ENCODE results near the gene SLC16A3.

- TF ChIP-seq, protein P1, sequence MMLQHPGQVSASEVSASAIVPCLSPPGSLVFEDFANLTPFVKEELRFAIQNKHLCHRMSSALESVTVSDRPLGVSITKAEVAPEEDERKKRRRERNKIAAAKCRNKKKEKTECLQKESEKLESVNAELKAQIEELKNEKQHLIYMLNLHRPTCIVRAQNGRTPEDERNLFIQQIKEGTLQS (CRISPR knock-in tag; conservative IDR thresholded peaks at IDR 0.05) = no peak
- no peak for TF ChIP-seq ETV6 (CRISPR knock-in tag; IDR thresholded peaks at IDR 0.05)
- TF ChIP-seq ZNF281 (CRISPR knock-in tag; IDR thresholded peaks at IDR 0.05) = no peak
- TF ChIP-seq, protein P2, sequence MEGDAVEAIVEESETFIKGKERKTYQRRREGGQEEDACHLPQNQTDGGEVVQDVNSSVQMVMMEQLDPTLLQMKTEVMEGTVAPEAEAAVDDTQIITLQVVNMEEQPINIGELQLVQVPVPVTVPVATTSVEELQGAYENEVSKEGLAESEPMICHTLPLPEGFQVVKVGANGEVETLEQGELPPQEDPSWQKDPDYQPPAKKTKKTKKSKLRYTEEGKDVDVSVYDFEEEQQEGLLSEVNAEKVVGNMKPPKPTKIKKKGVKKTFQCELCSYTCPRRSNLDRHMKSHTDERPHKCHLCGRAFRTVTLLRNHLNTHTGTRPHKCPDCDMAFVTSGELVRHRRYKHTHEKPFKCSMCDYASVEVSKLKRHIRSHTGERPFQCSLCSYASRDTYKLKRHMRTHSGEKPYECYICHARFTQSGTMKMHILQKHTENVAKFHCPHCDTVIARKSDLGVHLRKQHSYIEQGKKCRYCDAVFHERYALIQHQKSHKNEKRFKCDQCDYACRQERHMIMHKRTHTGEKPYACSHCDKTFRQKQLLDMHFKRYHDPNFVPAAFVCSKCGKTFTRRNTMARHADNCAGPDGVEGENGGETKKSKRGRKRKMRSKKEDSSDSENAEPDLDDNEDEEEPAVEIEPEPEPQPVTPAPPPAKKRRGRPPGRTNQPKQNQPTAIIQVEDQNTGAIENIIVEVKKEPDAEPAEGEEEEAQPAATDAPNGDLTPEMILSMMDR (IDR thresholded peaks at IDR 0.05) = no peak
- TF ChIP-seq, protein P3, sequence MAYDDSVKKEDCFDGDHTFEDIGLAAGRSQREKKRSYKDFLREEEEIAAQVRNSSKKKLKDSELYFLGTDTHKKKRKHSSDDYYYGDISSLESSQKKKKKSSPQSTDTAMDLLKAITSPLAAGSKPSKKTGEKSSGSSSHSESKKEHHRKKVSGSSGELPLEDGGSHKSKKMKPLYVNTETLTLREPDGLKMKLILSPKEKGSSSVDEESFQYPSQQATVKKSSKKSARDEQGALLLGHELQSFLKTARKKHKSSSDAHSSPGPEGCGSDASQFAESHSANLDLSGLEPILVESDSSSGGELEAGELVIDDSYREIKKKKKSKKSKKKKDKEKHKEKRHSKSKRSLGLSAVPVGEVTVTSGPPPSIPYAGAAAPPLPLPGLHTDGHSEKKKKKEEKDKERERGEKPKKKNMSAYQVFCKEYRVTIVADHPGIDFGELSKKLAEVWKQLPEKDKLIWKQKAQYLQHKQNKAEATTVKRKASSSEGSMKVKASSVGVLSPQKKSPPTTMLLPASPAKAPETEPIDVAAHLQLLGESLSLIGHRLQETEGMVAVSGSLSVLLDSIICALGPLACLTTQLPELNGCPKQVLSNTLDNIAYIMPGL (CRISPR knock-in tag; IDR thresholded peaks at IDR 0.05) = no peak
- TF ChIP-seq NFYB (CRISPR knock-in tag; conservative IDR thresholded peaks at IDR 0.05; ENCODE audit: low read depth) = no peak
Observed at GRCh38 chr17:82269882-82270500, 41.1 kb downstream of the SLC16A3 start.

All from WTC11 (cell line).